Measurements from ENCODE around the gene EPB41. TPM values are rescaled to one million over a fixed set of nuclear protein-coding genes. Genes with fewer than 3 reads are reported as not detected.

EPB41 gene
- total and polyA plus RNA-seq, 4 donors: 10.7 to 189 (median 38.1) TPM

GRCh38 chr1:29017235-29017634 lies 102.9 kb downstream of the EPB41 start:
- H3K4me1 ChIP-seq (ENCODE audit: control insufficient read depth in 4 of 4, insufficient read depth in 4 of 4, low read length in 3 of 4): peaks cover 0 to 1% (median 0%) of the 10 kb centered on the region in 4 donors
- H3K4me3 ChIP-seq (ENCODE audit: low read depth in 1 of 3, low read length in 3 of 3): no peak overlapping the region
- H3K36me3 ChIP-seq (ENCODE audit: control insufficient read depth in 4 of 4, insufficient read depth in 3 of 4, low read depth in 1 of 4, low read length in 3 of 4): peaks cover 0 to 10% (median 5%) of the 10 kb centered on the region in 4 donors
- DNase-seq (ENCODE audit: low spot score): no peak
- no peaks in the 10 kb centered on the region for H3K27me3 ChIP-seq (ENCODE audit: control insufficient read depth in 4 of 4, insufficient read depth in 4 of 4, low read length in 3 of 4)
- H3K9me3 ChIP-seq (ENCODE audit: control insufficient read depth in 4 of 4, low read length in 3 of 4): no peaks in the 10 kb centered on the region
- 89% methylated on average over 5 of the region's 5 CpGs for WGBS
- no peak overlapping the region for H3K27ac ChIP-seq (ENCODE audit: low read depth in 1 of 2, low read length in 2 of 2)
- TF ChIP-seq FOXA1 (IDR thresholded peaks at IDR 0.05): no peak
- TF ChIP-seq ATF3 (IDR thresholded peaks at IDR 0.05): no peak
- TF ChIP-seq GABPA (IDR thresholded peaks at IDR 0.05 in 1 of 2, conservative IDR thresholded peaks at IDR 0.05 in 1 of 2): no peak
- no peak overlapping the region for H3K9ac ChIP-seq (ENCODE audit: low read depth in 1 of 2, low read length in 2 of 2)

GRCh38 chr1:29017975-29018712 lies 103.8 kb downstream of the EPB41 start:
- H3K4me1 ChIP-seq (ENCODE audit: control insufficient read depth in 4 of 4, insufficient read depth in 4 of 4, low read length in 3 of 4): peaks cover 0 to 1% (median 0%) of the 10 kb centered on the region in 4 donors
- WGBS: 84% methylated on average over 8 of the region's 8 CpGs
- TF ChIP-seq HNF4A (conservative IDR thresholded peaks at IDR 0.05): no peak
- no peak for TF ChIP-seq ZBTB33 (IDR thresholded peaks at IDR 0.05)
- TF ChIP-seq NR2F2 (IDR thresholded peaks at IDR 0.05): no peak
- TF ChIP-seq CTCF (IDR thresholded peaks at IDR 0.05; ENCODE audit: low read depth, low read length, missing input control): no peak
- no peak for TF ChIP-seq YY1 (IDR thresholded peaks at IDR 0.05)
- no peak for TF ChIP-seq TAF1 (conservative IDR thresholded peaks at IDR 0.05)
- no peak for TF ChIP-seq FOXA2 (IDR thresholded peaks at IDR 0.05)
- no peak for TF ChIP-seq MAX (IDR thresholded peaks at IDR 0.05)
- TF ChIP-seq JUND (IDR thresholded peaks at IDR 0.05): no peak
- TF ChIP-seq REST (IDR thresholded peaks at IDR 0.05): no peak
- no peak for TF ChIP-seq RXRA (IDR thresholded peaks at IDR 0.05)
- no peak for TF ChIP-seq RAD21 (IDR thresholded peaks at IDR 0.05)
- TF ChIP-seq HNF4G (IDR thresholded peaks at IDR 0.05): no peak
- no peak overlapping the region for H3K27ac ChIP-seq (ENCODE audit: low read depth in 1 of 2, low read length in 2 of 2)
- no peak overlapping the region for H3K9ac ChIP-seq (ENCODE audit: low read depth in 1 of 2, low read length in 2 of 2)
- peaks cover 0 to 10% (median 4%) of the 10 kb centered on the region in 4 donors for H3K36me3 ChIP-seq (ENCODE audit: control insufficient read depth in 4 of 4, insufficient read depth in 3 of 4, low read depth in 1 of 4, low read length in 3 of 4)
- H3K9me3 ChIP-seq (ENCODE audit: control insufficient read depth in 4 of 4, low read length in 3 of 4): no peaks in the 10 kb centered on the region
- no peaks in the 10 kb centered on the region for H3K27me3 ChIP-seq (ENCODE audit: control insufficient read depth in 4 of 4, insufficient read depth in 4 of 4, low read length in 3 of 4)
- no peak overlapping the region for H3K4me3 ChIP-seq (ENCODE audit: low read depth in 1 of 3, low read length in 3 of 3)
- DNase-seq (ENCODE audit: low spot score): no peak

All from liver (tissue), 9 donors.